ENCODE measurements around the gene CDH23. TPM values are rescaled to one million over a fixed set of nuclear protein-coding genes. Genes with fewer than 3 reads are reported as not detected.

Gene CDH23
- total RNA-seq, 1 experiment from 2014 or later = 0.14 TPM

DNA sequence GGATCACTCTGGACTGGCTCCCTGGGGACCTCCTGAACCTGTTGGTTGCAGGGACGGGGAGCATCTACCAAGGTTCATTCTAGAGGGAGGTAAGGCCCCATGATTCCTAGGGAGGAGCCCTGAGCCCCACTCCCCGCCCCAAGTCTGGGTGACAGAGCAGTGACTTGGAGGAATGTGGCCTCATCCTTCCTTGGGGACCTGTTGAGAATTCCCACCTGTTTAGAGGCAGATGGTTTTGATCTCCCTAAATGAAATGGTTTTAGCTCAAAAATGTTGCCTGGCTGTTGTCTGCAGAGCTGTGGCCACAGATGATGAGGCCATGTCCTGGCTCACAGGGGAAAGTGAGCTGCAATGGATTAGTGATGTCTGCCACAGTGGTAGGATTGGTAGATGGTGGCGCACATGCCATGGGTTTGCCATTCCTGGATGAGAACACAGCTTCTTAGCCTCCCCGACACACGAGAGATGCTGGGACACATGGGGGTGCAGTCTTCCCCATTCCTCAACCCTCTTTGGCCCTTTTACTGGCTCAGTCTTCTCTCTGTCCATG, 310.6 kb downstream of the CDH23 start:
- DNase-seq (ENCODE audit: low spot score) = no peak

GRCh38 chr10:71708301-71708703, 311.6 kb downstream of the CDH23 start:
- DNase-seq (ENCODE audit: low spot score) = peak; percentile 12

- DNase-seq (ENCODE audit: low spot score) = no peak
Measured at GRCh38 chr10:71708897-71709882, 312.5 kb downstream of the CDH23 start.

GRCh38 chr10:71710519-71710918, 313.8 kb downstream of the CDH23 start:
- DNase-seq (ENCODE audit: low spot score) = no peak

DNA sequence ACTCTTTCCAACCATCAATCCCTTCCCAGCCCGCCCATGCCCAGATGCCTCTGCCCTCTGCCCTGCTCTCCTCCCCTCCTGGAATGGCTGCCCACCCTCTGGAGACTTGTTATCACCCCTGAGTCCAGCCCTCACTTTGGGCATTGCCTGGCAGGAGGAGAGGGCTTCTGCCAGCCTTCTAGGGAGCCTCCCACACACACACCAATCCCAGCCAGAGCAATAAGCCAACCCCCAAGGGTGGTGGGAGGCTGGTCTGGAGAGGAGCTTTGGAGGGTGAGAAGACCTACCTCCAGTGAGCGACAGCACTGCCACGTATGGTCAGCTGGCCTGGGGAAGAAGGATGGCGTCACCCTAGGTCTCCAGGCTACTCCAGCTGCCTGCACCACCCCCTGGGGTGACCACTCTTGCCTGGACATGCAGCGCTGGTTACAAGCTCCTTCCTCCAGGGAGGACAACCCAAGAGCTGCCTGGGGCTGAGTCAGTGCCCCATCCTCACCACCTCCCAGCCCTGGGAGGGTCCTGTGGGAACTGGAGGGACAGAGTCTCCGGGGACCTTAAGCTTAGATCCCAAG, 314.4 kb downstream of the CDH23 start:
- DNase-seq (ENCODE audit: low spot score) = peak; percentile 16

- no peak for DNase-seq (ENCODE audit: low spot score)
Measured at GRCh38 chr10:71712170-71712569, 315.4 kb downstream of the CDH23 start.

DNA sequence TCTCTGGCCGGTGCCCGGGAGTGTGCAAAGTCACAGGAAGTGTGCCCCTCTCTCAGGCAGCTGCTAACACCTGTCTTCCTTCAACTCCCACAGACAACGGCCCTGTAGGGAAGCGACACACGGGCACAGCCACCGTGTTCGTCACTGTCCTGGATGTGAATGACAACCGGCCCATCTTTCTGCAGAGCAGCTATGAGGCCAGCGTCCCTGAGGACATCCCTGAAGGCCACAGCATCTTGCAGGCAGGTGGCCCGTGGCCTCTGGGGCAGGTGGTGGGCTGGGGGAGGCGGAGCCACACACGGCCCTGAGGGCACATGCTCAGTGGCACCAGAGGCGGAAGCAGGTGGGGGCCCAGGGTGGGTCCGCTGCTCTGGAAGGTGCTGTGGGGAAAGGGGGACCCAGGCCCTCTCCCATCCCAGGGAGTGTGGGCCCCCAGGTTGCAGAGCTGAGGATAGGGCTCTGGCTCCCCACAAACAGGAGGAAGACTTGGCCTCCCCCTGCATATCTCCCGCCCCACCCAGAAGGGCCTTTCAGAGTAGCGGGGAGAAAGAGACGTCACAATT, 315.9 kb downstream of the CDH23 start:
- no peak for DNase-seq (ENCODE audit: low spot score)

DNA sequence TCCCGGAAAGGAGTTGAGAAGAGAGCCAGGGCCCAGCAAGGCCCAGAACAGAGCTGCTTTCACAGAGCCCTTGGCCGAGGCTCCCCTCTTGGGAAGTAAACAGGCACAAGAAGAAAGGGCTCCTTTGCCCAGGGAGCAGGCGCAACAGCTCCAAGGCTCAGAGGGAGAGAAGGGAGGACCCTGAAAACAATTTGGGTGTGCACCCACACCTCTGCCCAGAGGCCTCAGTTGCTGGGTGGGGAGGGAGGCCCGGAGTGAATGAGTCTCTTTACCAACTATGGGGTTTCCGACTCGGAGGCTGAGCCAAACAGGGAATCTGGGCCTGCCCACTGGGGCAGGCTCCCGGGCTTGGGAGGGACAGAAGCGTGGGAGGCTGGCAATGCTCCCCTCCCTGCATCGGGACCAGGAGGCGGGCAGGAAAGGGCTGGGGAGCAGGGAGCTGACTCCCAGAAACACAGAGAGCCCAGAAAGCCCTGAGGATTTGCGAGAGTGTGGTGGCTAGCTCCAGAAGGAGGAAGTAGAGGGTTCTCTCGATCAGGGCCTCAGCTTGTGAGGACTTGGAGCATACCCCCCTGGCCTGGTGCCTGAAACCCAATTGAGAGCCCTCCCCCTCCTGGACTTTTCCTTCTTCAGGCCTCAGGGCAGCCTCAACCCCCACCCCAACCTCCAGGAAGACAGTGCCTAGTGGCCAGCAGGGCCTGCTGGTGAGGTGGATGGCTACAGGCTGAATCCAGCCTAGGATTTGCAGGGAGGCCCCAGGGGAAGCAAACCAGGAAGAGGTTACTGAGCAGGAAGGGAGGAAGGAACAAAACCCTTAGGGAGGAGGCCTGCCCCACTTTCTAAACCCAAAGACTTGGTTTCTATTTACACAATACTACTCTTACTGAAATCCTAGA, 316.7 kb downstream of the CDH23 start:
- DNase-seq (ENCODE audit: low spot score) = no peak

GRCh38 chr10:71714031-71714410, 317.3 kb downstream of the CDH23 start:
- DNase-seq (ENCODE audit: low spot score) = no peak

DNA sequence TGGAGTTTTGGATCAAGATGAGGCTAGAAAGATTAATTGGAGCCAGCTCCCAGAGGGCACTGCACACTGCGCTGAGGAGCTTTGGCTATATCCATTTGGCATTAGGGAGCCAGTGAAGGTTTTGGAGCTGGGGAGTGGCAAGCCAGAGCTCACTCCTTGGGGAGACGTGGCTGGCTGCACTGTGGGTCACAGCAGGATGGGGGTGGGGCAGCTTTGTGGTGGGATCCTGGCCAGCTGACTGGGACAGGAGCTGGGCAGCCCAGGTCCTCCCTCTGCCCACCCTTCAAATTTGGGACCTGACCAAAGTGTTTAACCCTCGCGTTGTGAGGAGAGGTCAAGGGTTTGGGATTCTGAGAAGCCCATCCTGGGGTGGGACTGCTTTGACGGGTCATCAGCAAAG, 317.9 kb downstream of the CDH23 start:
- DNase-seq (ENCODE audit: low spot score) = no peak

- no peak for DNase-seq (ENCODE audit: low spot score)
Measured at GRCh38 chr10:71715026-71715425, 318.3 kb downstream of the CDH23 start.

- no peak for DNase-seq (ENCODE audit: low spot score)
Measured at GRCh38 chr10:71715860-71716259, 319.1 kb downstream of the CDH23 start.

- DNase-seq (ENCODE audit: low spot score) = no peak
Measured at GRCh38 chr10:71716426-71716825, 319.7 kb downstream of the CDH23 start.

- DNase-seq (ENCODE audit: low spot score) = no peak
Measured at GRCh38 chr10:71717056-71717455, 320.3 kb downstream of the CDH23 start.

DNA sequence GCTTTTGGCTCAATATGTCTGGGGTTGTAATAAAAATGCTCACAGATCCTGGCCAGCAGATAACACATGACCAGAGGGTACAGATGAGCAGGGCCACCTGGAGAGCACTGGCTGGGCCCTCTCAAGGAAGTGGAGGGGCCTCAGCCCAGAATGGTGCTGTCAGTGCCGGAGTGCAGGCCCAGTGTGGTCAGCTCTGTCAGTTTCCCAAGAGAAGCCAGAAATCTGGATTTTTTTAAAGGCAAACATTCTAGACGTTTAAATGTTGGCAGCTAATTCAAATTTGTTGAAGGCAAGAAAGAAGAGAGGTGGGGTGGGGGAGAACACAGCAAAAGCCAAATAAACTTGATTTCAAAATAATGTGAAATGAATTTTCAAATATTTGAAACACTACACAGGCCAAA, 320.8 kb downstream of the CDH23 start:
- no peak for DNase-seq (ENCODE audit: low spot score)

- no peak for DNase-seq (ENCODE audit: low spot score)
Measured at GRCh38 chr10:71718165-71718698, 321.5 kb downstream of the CDH23 start.

GRCh38 chr10:71719042-71719441, 322.3 kb downstream of the CDH23 start:
- no peak for DNase-seq (ENCODE audit: low spot score)

DNA sequence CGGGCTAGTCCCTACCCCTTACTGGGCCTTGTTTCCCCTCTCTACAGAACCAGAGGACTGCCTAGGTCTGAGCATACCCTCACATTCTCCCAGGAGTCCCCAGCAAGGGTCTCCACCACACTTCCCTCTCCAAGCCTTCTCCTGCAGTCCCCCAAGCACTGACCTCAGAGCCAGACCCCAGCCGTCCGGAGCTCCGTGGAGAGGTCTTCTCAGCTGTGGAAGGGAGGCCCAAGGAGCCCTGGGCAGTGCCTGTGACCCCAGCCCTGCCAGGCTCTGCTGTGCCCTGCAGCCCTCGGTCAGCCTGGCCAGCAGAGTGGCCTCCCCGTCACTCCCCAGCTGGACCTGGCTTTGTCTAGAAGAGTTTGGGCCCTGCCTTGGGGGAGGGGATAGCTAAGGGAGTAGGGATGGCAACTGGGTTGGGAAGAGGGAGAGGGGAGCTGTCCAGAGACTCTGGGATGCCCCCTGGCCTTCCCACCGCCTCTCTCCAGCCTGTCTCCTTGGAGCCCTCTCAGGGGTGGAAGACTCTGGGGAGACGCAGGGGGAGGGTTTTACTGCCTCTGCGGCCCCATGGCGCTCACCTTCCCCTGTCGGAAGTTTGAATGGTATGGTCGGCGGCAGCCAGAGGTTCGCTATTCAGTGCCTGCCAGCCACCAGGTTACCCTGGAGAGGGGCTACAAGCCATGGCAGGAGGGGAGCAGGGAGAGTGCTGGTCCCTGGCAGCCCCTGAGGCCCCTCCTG, 322.9 kb downstream of the CDH23 start, which contains the start of gene C10orf105:
Gene C10orf105, minus strand, starts transcription at position 315 of the 738 bp plus-strand sequence. CDS start 3,441 bp downstream, outside the sequence.
- DNase-seq (ENCODE audit: low spot score) = no peak

- DNase-seq (ENCODE audit: low spot score) = no peak
Measured at GRCh38 chr10:71720288-71720687, 323.6 kb downstream of the CDH23 start.

GRCh38 chr10:71721313-71721712, 324.6 kb downstream of the CDH23 start:
- DNase-seq (ENCODE audit: low spot score) = no peak

Data from A172 (cell line).